ENCODE measurements around the gene RNF32.
"Not testable (repeated sequence)": the region's sequence is repeated elsewhere in the genome, so short reads cannot be mapped to it uniquely, and the experiment has no call there.

Gene RNF32

GRCh38 chr7:156614434-156615264, 25.9 kb upstream of the RNF32 start:
- no peak for FAIRE-seq

GRCh38 chr7:156616269-156617202, 24.0 kb upstream of the RNF32 start:
- FAIRE-seq: no peak

DNA sequence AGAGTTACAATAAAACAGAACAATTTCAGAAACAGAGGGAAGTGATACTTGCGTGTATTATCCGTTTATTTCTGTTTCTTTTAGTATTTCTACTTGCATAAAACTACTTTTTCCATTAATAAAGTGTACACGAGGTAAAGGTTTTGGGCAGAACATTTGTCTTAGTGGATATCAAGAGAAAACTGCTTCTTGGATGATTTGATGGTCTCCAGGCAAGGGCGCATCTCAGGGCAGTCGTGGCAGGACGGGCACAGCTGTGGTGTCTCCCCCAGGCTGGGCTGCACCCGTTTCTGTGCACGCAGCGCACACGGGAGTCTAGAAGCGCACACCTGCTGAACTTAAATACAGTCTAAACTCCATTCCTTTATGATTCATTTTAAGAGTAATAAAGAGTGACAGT, 23.4 kb upstream of the RNF32 start:
- no peak for FAIRE-seq

DNA sequence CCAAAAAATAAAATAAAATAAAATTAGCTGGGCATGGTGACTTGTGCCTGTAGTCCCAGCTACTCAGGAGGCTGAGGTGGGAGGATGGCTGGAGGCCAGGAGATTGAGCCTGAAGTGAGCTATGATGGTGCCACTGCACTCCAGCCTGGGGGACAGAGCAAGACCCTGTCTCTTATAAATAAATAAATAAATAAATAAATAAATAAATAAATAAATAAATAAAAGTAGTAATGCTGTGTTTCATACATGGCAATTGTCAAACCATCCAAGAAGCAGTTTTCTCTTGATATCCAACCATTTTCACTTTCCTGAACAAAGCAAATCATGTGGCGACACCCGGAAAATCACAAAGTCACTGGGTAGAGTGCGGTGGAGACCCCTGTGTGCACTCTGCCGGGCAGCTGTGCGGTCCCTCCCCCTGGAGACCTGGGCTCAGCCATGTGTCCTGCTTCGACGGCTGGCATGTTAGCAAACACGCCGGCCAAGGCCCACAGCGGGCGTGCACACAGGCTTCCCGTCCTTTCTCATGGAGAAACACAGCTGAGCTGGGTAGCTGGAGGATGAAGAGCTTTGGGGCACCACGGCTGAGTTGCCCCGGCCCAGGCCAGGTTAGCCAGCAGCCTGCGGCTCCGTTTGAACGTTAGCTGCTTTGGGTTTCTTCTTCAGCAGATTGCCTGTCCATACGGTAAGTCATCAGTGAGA, 22.3 kb upstream of the RNF32 start:
- no peak for FAIRE-seq

GRCh38 chr7:156618780-156619367, 21.7 kb upstream of the RNF32 start:
- no peak for FAIRE-seq

- FAIRE-seq: not testable (repeated sequence)
Measured at GRCh38 chr7:156619488-156620290, 20.9 kb upstream of the RNF32 start.

GRCh38 chr7:156620291-156620675, 20.3 kb upstream of the RNF32 start:
- no peak for FAIRE-seq

DNA sequence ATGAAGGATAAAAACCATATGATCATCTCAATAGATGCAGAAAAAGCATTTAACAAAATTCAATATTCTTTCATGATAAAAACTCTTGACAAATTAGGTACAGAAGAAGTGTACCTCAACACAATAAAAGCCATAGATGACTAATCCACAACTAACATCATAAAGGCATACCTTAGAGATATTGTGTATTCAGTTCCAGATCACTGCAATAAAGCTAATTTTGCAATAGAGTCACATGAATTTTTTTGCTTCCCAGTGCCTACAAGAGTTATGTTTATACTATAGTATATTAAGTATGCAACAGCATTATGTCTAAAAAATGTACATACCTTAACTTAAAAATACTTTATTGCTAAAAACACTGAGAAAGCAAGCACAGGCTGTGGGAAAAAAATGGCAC, 18.9 kb upstream of the RNF32 start:
- no peak for FAIRE-seq

GRCh38 chr7:156625580-156625979, 15.0 kb upstream of the RNF32 start:
- no peak for FAIRE-seq

DNA sequence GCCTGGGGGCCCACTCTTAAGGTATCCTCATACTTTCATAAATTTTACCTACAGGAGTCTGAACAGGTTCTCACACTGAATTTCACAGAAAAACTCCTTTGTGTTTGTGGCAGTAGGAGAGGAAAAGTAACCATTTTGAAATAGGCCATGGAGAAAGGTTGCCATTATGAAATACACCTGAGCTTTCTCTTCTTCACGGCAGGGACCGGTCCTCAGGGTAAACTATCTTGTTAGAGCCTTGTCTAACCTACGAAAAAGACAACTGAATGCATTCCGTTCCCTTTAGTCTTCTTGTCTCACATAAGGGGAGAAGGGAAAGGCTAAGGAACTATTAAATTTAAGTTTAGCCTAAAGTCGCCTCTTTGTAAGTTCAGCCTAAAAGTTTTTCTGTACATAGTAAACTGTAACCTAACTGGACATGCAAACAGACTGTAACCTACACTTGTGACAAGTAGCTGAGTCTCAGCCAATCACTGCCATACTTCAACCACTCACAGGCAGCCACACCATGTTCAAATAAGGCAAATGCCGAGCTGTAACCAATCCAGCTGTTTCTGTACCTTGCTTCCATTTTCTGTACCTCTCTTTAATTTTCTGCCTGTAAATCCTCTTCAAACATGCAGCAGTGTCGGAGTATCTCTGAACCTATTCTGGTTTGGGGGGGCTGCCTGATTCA, 14.2 kb upstream of the RNF32 start:
- no peak for FAIRE-seq

DNA sequence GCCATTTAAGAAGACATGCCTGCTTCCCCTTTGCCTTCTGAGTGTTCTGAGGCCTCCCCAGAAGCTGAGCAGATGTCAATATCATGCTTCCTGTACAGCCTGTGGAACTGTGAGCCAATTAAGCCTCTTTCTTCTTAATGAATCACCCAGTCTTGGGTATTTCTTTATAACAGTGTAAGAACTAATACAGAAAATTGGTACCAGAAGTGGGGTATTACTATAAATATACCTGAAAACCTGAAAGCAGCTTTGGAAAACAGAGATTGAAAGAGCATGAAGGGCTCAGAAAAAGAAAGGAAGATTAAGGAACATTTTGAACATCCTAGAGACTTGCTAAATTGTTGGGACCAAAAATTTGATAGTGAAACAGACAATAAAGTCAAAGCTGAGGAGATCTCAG, 12.0 kb upstream of the RNF32 start:
- FAIRE-seq: no peak

DNA sequence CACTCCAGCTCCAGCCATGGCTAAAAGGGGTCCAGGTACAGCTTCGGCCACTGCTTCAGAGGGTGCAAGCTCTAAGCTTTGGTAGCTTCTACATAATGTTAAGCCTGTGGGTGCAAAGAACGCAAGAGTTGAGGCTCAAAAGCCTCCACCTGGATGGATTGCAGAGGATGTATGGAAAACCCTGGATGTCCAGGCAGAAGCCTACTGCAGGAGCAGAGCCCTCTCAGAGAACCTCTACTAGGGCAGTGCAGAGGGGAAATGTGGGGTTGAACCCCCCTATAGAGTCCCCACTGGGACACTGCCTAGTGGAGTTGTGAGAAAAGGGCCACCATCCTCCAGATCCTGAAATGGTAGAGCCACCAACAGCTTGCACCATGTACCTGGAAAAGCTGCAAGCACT, 10.7 kb upstream of the RNF32 start:
- FAIRE-seq: no peak

DNA sequence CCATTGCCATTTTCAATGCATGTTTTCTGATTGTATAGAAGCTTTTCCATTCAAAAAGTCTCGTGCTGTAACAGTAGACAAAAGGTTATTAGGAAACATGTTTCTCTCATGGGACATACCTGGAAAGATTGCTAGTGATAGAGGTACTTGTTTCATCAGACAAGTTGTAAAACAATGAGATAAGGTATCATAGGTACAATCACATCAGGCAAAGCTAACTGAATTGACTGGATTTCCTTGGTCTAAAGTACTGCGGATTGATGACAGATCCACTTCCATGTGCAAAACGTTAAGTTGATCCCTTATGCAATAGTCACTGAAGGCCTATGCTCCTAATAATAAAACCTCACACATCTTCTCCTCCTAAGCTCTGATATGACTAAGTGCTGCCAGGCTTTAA, 6.5 kb upstream of the RNF32 start:
- FAIRE-seq: no peak

- FAIRE-seq: no peak
Measured at GRCh38 chr7:156635529-156636385, 4.8 kb upstream of the RNF32 start.

DNA sequence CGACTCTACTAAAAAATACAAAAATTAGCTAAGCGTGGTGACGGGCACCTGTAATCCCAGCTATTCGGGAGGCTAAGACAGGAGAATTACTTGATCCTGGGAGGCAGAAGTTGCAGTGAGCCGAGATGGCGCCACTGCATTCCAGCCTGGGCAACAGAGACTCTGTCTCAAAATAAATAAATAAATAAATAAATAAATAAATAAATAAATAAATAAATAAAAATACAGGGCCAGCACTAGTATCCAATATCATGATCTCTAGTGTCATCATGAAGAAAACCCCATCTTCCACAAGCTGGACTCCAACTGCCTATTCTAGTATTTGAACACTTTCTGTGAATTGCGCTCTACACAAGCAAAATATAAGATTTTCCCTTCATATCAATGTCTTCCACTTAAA, 3.5 kb upstream of the RNF32 start:
- FAIRE-seq: not testable (repeated sequence)

- no peak for FAIRE-seq
Measured at GRCh38 chr7:156638443-156639077, 2.0 kb upstream of the RNF32 start.

DNA sequence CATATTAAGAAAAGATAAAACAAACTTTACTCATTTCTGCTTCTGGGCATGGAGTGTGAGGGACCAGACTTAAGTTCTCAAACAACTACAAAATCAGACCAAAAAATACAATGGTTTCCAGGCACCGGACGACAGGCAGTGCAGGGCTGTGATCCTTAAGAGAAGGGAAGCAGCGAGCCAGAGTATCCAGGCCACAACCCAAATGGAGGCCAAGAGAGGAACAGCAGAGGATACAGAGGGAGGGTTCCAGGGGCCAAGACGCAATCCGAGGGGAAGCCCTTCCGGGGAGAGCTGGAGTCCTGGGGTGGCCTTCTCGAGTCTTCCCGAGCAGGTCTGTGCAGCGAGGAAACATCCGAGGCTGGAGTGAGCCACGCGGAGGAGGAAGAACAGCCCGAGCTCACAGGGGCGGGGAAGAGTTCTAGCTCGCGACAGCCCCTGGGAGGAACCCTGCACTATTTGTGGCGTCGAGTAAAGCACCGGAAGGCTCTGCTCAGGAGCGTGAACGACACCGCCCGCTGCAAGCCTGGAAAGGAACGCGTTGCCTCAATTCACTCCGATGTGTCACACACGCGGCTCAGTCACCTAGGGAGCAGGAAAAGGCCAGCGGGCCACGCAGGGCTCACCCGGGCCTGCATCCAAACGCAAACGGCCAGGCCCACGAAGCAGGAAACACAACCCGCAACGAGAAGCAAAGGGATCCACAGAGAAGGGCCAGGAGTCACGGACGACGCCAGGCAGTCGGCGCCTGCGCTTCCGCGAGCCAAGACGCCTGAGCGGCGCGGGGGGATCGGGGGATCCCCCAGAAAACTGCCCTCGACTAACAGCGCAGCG, 933 bp upstream of the RNF32 start:
- FAIRE-seq: no peak

- no peak for FAIRE-seq
Measured at GRCh38 chr7:156640949-156641485, 443 bp downstream of the RNF32 start.

Measured in colon (tissue), 2 donors.